HEK293 (cell line): ENCODE data around the gene DPYSL5.

Experiments used
- CTCF ChIA-PET: fragments of 350-600 bp; formaldehyde crosslinking; extraction: SDS; loops from one replicate; lab custom pipeline; 2021; ENCODE audit warnings: antibody characterized with exemption; lab: Yijun Ruan, JAX
- POLR2A ChIA-PET: fragments of 300-600 bp; formaldehyde crosslinking; extraction: SDS; loops from one replicate; lab custom pipeline; 2020; ENCODE audit warnings: antibody characterized with exemption, inconsistent platforms; lab: Yijun Ruan, JAX
- H3K27ac ChIP-seq: fragments of 200-500 bp; sonication (Bioruptor generic); 2 replicates; pipeline ENCODE4 v1.5.1; 2014; ENCODE audit warnings: low read depth, low read length, control low read depth, inconsistent platforms; ENCODE audit errors: extremely low read depth
- H3K36me3 ChIP-seq, 2 experiments: fragments of 200-500 bp in 1 of 2; sonication (Bioruptor generic) in 1 of 2; 1 replicate in 1 of 2; 2 replicates in 1 of 2; pipeline ENCODE4 v1.5.1; 2014 to 2017; ENCODE audit warnings: inconsistent platforms in 2 of 2, low read length in 2 of 2; ENCODE audit not compliant: control insufficient read depth in 2 of 2, insufficient read depth in 1 of 2
- H3K4me1 ChIP-seq: fragments of 200-500 bp; sonication (Bioruptor generic); 2 replicates; pipeline ENCODE4 v1.5.1; 2014; ENCODE audit warnings: mild to moderate bottlenecking, low read length, inconsistent platforms; ENCODE audit not compliant: control insufficient read depth, insufficient read depth
- H3K4me3 ChIP-seq: 2 replicates; pipeline ENCODE4 v1.5.1; 2011; ENCODE audit warnings: low read depth, mild to moderate bottlenecking, control low read depth, low read length, moderate library complexity
- H3K9me3 ChIP-seq: fragments of 200-500 bp; sonication (Bioruptor generic); 2 replicates; pipeline ENCODE4 v1.5.1; 2014; ENCODE audit warnings: low read depth, low read length, inconsistent platforms; ENCODE audit not compliant: control insufficient read depth, insufficient read depth
- KLF9 ChIP-seq: fragments of 450-650 bp; formaldehyde crosslinking; IDR thresholded peaks from 2 replicates; pipeline ENCODE4 v1.5.1; 2016; ENCODE audit warnings: missing biosample characterization, missing genetic modification characterization, low read depth
- PRDM2 ChIP-seq: fragments of 450-650 bp; formaldehyde crosslinking; IDR thresholded peaks from 2 replicates; pipeline ENCODE4 v1.5.1; 2016; ENCODE audit warnings: missing biosample characterization, missing genetic modification characterization, borderline replicate concordance
- SCRT2 ChIP-seq: fragments of 450-650 bp; formaldehyde crosslinking; IDR thresholded peaks from 2 replicates; pipeline ENCODE4 v1.5.1; 2016; ENCODE audit warnings: missing biosample characterization, missing genetic modification characterization
- WT1 ChIP-seq: fragments of 450-650 bp; formaldehyde crosslinking; IDR thresholded peaks from 2 replicates; pipeline ENCODE4 v1.5.1; 2016; ENCODE audit warnings: missing biosample characterization, missing genetic modification characterization
- YY1 ChIP-seq: fragments of 450-650 bp; formaldehyde crosslinking; IDR thresholded peaks from 2 replicates; pipeline ENCODE4 v1.5.1; 2018; ENCODE audit warnings: missing biosample characterization, missing genetic modification characterization
- ZBTB20 ChIP-seq: fragments of 450-650 bp; formaldehyde crosslinking; IDR thresholded peaks from 2 replicates; pipeline ENCODE4 v1.5.1; 2016; ENCODE audit warnings: missing biosample characterization, missing genetic modification characterization
- ZNF239 ChIP-seq: fragments of 450-650 bp; formaldehyde crosslinking; IDR thresholded peaks from 2 replicates; pipeline ENCODE4 v1.5.1; 2016; ENCODE audit warnings: missing biosample characterization, missing genetic modification characterization
- ZNF501 ChIP-seq: fragments of 450-650 bp; formaldehyde crosslinking; IDR thresholded peaks from 2 replicates; pipeline ENCODE4 v1.5.1; 2016; ENCODE audit warnings: missing biosample characterization, missing genetic modification characterization
- ZNF510 ChIP-seq: fragments of 450-650 bp; formaldehyde crosslinking; IDR thresholded peaks from 2 replicates; pipeline ENCODE4 v1.5.1; 2018; ENCODE audit warnings: mild to moderate bottlenecking, missing genetic modification characterization, missing biosample characterization; ENCODE audit not compliant: insufficient replicate concordance
- ZNF645 ChIP-seq: fragments of 450-650 bp; formaldehyde crosslinking; IDR thresholded peaks from 2 replicates; pipeline ENCODE4; 2016; ENCODE audit warnings: missing biosample characterization, missing genetic modification characterization
- ZSCAN18 ChIP-seq: fragments of 450-650 bp; formaldehyde crosslinking; IDR thresholded peaks from 2 replicates; pipeline ENCODE4 v1.5.1; 2016; ENCODE audit warnings: missing biosample characterization, missing genetic modification characterization

The DPYSL5 gene

GRCh38 chr2:26873286-26873983 is 25.5 kb downstream of the DPYSL5 start:
- CTCF ChIA-PET = interaction anchor here (1.0 to 1.4 kb wide), 2 partner anchors 27 to 49 kb away, joined by 3 to 4 read pairs; no protein-coding TSS in a partner anchor

More at GRCh38 chr2:26873286-26873983, 25.5 kb downstream of the DPYSL5 start:
- H3K4me3 ChIP-seq = no peak overlapping the region
- POLR2A ChIA-PET = no interaction called here
- peaks cover under 1 to 4% of the 10 kb centered on the region in 2 experiments; a peak in 2 of 3 replicates for H3K36me3 ChIP-seq
- no peak overlapping the region for H3K27ac ChIP-seq
- no peaks in the 10 kb centered on the region for H3K9me3 ChIP-seq
- H3K4me1 ChIP-seq = no peaks in the 10 kb centered on the region
- no peak for TF ChIP-seq PRDM2 (tag by site-specific recombination)
- no peak for TF ChIP-seq ZNF510 (tag by site-specific recombination)
- no peak for TF ChIP-seq ZSCAN18 (tag by site-specific recombination)
- no peak for TF ChIP-seq ZNF645 (tag by site-specific recombination)
- no peak for TF ChIP-seq KLF9
- TF ChIP-seq ZNF239 (tag by site-specific recombination) = no peak
- TF ChIP-seq ZBTB20 = no peak
- TF ChIP-seq SCRT2 (tag by site-specific recombination) = no peak
- TF ChIP-seq ZNF501 (tag by site-specific recombination) = no peak
- TF ChIP-seq YY1 (tag by site-specific recombination) = no peak
- TF ChIP-seq WT1 (tag by site-specific recombination) = no peak
- TF ChIP-seq, all 188 proteins: peak for 0
